K562 (cell line): ENCODE results near the gene NT5E. TPM values are rescaled to one million over a fixed set of nuclear protein-coding genes. Genes with fewer than 3 reads are reported as not detected.

Source experiments
- ATAC-seq: fragments of 200-7000 bp; cut with Tn5 transposase; 3 replicates; pipeline ENCODE4 v1.9.1; 2020; ENCODE audit warnings: moderate library complexity
- BruUV-seq: library from RNA; stranded (reverse); fragments of 400-500 nt; replicated peaks from 2 replicates; lab custom pipeline; 2021; lab: Mats Ljungman, UMichigan
- CTCF ChIA-PET: fragments of 300-600 bp; formaldehyde crosslinking; extraction: SDS; loops from one replicate; lab custom pipeline; 2021; ENCODE audit warnings: low intra/inter-chr PET ratio; lab: Yijun Ruan, JAX
- POLR2A ChIA-PET: fragments of 300-600, 350-650 bp; sonication (Branson Sonifier 250); formaldehyde crosslinking; extraction: SDS; loops from one replicate; lab custom pipeline; 2021; ENCODE audit warnings: antibody characterized with exemption, inconsistent platforms; lab: Yijun Ruan, JAX
- DNase-seq, 4 experiments: peaks; one replicate each; pipeline versions ENCODE4 v3.0.0 to v3.0.0-alpha.2; 2011 to 2018; ENCODE audit warnings: low spot score in 3 of 4, mixed read lengths in 3 of 4; ENCODE audit errors: extremely low read depth in 1 of 4
- FAIRE-seq: peaks from 2 replicates; lab custom pipeline; 2011; peaks lifted over from hg19 to GRCh38; lab: Jason Lieb, UNC
- H2AFZ ChIP-seq: 2 replicates; pipeline ENCODE4 v1.6.0; 2011; ENCODE audit warnings: low read depth, low read length, control low read depth, inconsistent platforms
- H3K27ac ChIP-seq: fragments of 200-600 bp; 3 replicates; pipeline ENCODE4 v1.8.0; 2011; ENCODE audit warnings: low read depth, mild to moderate bottlenecking, control low read depth, inconsistent platforms, low read length, moderate library complexity, mixed read lengths; ENCODE audit errors: extremely low read depth
- H3K27me3 ChIP-seq, 2 experiments: fragments of 300-600 bp in 1 of 2; 2 replicates in 1 of 2; 3 replicates in 1 of 2; pipeline versions ENCODE4 v1.6.0 to v1.8.0; 2011; ENCODE audit warnings: inconsistent platforms in 2 of 2, low read length in 2 of 2, mild to moderate bottlenecking in 1 of 2, mixed read lengths in 1 of 2, moderate library complexity in 1 of 2; ENCODE audit not compliant: control insufficient read depth in 2 of 2, insufficient read depth in 2 of 2
- H3K36me3 ChIP-seq: fragments of 300-600 bp; 3 replicates; pipeline ENCODE4 v1.8.0; 2011; ENCODE audit warnings: mild to moderate bottlenecking, low read length, inconsistent platforms; ENCODE audit not compliant: control insufficient read depth, insufficient read depth
- H3K4me1 ChIP-seq, 2 experiments: fragments of 200-600 bp in 1 of 2; replicated peaks in 1 of 2; 2 replicates in 1 of 2; 3 replicates in 1 of 2; pipeline versions ENCODE4 v1.5.1 to v1.8.0; 2011; ENCODE audit warnings: inconsistent platforms in 2 of 2, low read length in 2 of 2, mild to moderate bottlenecking in 1 of 2, mixed read lengths in 1 of 2, moderate library complexity in 1 of 2; ENCODE audit not compliant: control insufficient read depth in 2 of 2, insufficient read depth in 2 of 2
- H3K4me2 ChIP-seq: 2 replicates; pipeline ENCODE4 v1.6.1; 2011; ENCODE audit warnings: low read length, control low read depth, inconsistent platforms, mixed read lengths; ENCODE audit not compliant: insufficient read depth
- H3K4me3 ChIP-seq: fragments of 200-600 bp; sonication (generic), shearing (Covaris generic); 2 replicates; pipeline ENCODE4 v1.5.1; 2016; ENCODE audit warnings: control low read depth, inconsistent platforms
- H3K79me2 ChIP-seq: fragments of 200-600 bp; 3 replicates; pipeline ENCODE4 v1.8.0; 2011; ENCODE audit warnings: low read length, inconsistent platforms; ENCODE audit not compliant: control insufficient read depth, insufficient read depth
- H3K9ac ChIP-seq, 2 experiments: 2 replicates each; pipeline versions ENCODE4 v1.6.0 to v1.6.1; 2011; ENCODE audit warnings: low read depth in 2 of 2, low read length in 2 of 2, control low read depth in 1 of 2, inconsistent platforms in 1 of 2, mild to moderate bottlenecking in 1 of 2, mixed read lengths in 1 of 2; ENCODE audit not compliant: insufficient read depth in 1 of 2
- H3K9me1 ChIP-seq: one replicate; pipeline ENCODE4 v1.6.0; 2011; ENCODE audit warnings: inconsistent platforms, mild to moderate bottlenecking, low read length, moderate library complexity; ENCODE audit not compliant: control insufficient read depth, insufficient read depth
- H3K9me3 ChIP-seq: replicated peaks from 2 replicates; pipeline ENCODE4 v1.5.1; 2011; ENCODE audit warnings: low read depth, low read length, inconsistent platforms; ENCODE audit not compliant: control insufficient read depth, insufficient read depth
- H4K20me1 ChIP-seq: replicated peaks from 2 replicates; pipeline ENCODE4 v1.6.1; 2011; ENCODE audit warnings: low read length, inconsistent platforms, mixed read lengths; ENCODE audit not compliant: control insufficient read depth, insufficient read depth
- ZNF121 ChIP-seq: sonication (generic); formaldehyde crosslinking; conservative IDR thresholded peaks from 2 replicates; pipeline ENCODE4 v1.8.0; 2022; ENCODE audit warnings: missing genetic modification reagents
- WGBS: fragments of 100-300 bp; shearing (Covaris generic); methylation state at CpG from one replicate; pipeline ENCODE4 v1.1.6; 2016; ENCODE audit warnings: low coverage, mixed read lengths; ENCODE audit not compliant: insufficient coverage; ENCODE audit errors: missing lambda C conversion rate; 5-methylcytosine and 5-hydroxymethylcytosine counted together
- in situ Hi-C: fragments of 300-500 bp; cut with MboI; formaldehyde crosslinking; loops from 4 replicates; pipeline ENCODE4 v1.15.0; 2018; ENCODE audit warnings: inconsistent platforms, mixed read lengths
- intact Hi-C: fragments of 100-400 bp; cut with micrococcal nuclease; formaldehyde crosslinking; loops from 2 replicates; pipeline ENCODE4 v1.14.2; 2022
- polyA plus RNA-seq, 8 experiments: library from polyadenylated mRNA; depleted of rRNA in 4 of 8; stranded (reverse) in 5 of 8; unstranded in 3 of 8; fragments of >200 nt; fragmentation: Nextera tagmentation in 2 of 8; fragmentation: Illumina TruSeq in 1 of 8; extraction: Ambion mirVana in 2 of 8; extraction: Trizol in 1 of 8; gene quantifications; 2 replicates each; pipeline versions ENCODE4 v1.2.1 to v1.2.3, GENCODE V29; 2011 to 2014; ENCODE audit warnings: inconsistent platforms in 1 of 8, missing spikeins in 1 of 8
- total RNA-seq, 7 experiments: library from RNA; depleted of rRNA in 6 of 7; stranded (reverse); fragments of >200 nt in 6 of 7; fragmentation: Illumina TruSeq in 2 of 7; extraction: Trizol in 2 of 7; gene quantifications; 2 replicates each; pipeline versions ENCODE4 v1.2.1 to v1.2.3, GENCODE V29; 2011 to 2021; ENCODE audit warnings: low replicate concordance in 1 of 7
- TF ChIP-seq, protein P1 (sequence below), 2 experiments: fragments of 450-650 bp in 1 of 2; IDR thresholded peaks; 2 replicates each; pipeline ENCODE4 v1.6.1; 2011 to 2017; ENCODE audit warnings: low read depth in 2 of 2, antibody characterized with exemption in 1 of 2, borderline replicate concordance in 1 of 2, low read length in 1 of 2, mild to moderate bottlenecking in 1 of 2, mixed read lengths in 1 of 2; ENCODE audit not compliant: control insufficient read depth in 1 of 2

NT5E gene
- total and polyA plus RNA-seq, 9 of the 15 experiments (the other 6 are each of a cell fraction or from before 2014, with no cell fraction given): 0.01 to 0.13 TPM; not detected in 7

GRCh38 chr6:85496856-85497255 is 47.0 kb downstream of the NT5E start:
- in situ Hi-C loops (no loop called here), intact Hi-C loops (no loop called here)
- no peaks in the 10 kb centered on the region for H3K4me1 ChIP-seq
- H3K27ac ChIP-seq: no peak overlapping the region
- DNase-seq: no peak
- no peaks in the 10 kb centered on the region for H3K79me2 ChIP-seq
- H3K36me3 ChIP-seq: no peaks in the 10 kb centered on the region
- no peak overlapping the region for H3K9ac ChIP-seq
- H3K9me3 ChIP-seq: no peaks in the 10 kb centered on the region
- no TSS peak for BruUV-seq
- no peak for FAIRE-seq
- peak; percentile 25; the same call in 1 of the 3 replicates for ATAC-seq
- no peaks in the 10 kb centered on the region for H4K20me1 ChIP-seq
- POLR2A ChIA-PET: interaction anchor here (0.6 to 1.7 kb wide), 3 partner anchors 8 to 690 kb away, joined by 3 to 10 read pairs (median 3); no protein-coding TSS in a partner anchor
- H3K4me3 ChIP-seq: no peak overlapping the region
- no peak overlapping the region for H2AFZ ChIP-seq
- no peaks in the 10 kb centered on the region for H3K9me1 ChIP-seq
- no peaks in the 10 kb centered on the region; a peak in 1 of 5 replicates for H3K27me3 ChIP-seq
- 26% methylated on average over 3 of the region's 5 CpGs for WGBS
- no peak overlapping the region for H3K4me2 ChIP-seq
- CTCF ChIA-PET: no interaction called here
- TF ChIP-seq, protein P1, sequence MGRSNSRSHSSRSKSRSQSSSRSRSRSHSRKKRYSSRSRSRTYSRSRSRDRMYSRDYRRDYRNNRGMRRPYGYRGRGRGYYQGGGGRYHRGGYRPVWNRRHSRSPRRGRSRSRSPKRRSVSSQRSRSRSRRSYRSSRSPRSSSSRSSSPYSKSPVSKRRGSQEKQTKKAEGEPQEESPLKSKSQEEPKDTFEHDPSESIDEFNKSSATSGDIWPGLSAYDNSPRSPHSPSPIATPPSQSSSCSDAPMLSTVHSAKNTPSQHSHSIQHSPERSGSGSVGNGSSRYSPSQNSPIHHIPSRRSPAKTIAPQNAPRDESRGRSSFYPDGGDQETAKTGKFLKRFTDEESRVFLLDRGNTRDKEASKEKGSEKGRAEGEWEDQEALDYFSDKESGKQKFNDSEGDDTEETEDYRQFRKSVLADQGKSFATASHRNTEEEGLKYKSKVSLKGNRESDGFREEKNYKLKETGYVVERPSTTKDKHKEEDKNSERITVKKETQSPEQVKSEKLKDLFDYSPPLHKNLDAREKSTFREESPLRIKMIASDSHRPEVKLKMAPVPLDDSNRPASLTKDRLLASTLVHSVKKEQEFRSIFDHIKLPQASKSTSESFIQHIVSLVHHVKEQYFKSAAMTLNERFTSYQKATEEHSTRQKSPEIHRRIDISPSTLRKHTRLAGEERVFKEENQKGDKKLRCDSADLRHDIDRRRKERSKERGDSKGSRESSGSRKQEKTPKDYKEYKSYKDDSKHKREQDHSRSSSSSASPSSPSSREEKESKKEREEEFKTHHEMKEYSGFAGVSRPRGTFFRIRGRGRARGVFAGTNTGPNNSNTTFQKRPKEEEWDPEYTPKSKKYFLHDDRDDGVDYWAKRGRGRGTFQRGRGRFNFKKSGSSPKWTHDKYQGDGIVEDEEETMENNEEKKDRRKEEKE (IDR thresholded peaks at IDR 0.05; ENCODE audit: borderline replicate concordance in 1 of 2, control insufficient read depth in 1 of 2, low read depth in 2 of 2, low read length in 1 of 2): no peak
- no peak for TF ChIP-seq ZNF121 (CRISPR knock-in tag)
